ENCODE data around the gene STK39.

DNA sequence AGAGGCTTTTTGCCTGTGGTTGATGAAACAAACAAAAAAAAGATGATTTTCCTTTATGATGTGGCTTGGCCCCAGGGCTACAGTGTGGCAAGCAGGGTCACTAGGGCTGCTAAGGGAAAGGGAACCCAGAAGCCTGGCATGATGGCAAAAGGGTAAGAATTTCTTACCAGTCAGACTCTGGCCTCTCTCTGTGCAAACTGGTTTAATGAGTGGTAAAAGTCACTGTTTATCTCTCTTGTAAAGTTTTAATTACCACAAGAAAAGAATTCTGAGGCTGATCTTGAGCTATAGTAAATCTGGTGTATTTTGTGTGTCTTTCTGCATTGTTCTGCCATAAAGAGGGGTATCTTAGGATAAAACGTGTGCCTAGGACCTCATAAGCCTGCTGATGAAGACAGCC, 275.4 kb downstream of the STK39 start:
- no peak for TF ChIP-seq EZH2 (IDR thresholded peaks at IDR 0.05; ENCODE audit: borderline replicate concordance, insufficient read depth, low read length, poor library complexity, severe bottlenecking)
- TF ChIP-seq, protein P1, sequence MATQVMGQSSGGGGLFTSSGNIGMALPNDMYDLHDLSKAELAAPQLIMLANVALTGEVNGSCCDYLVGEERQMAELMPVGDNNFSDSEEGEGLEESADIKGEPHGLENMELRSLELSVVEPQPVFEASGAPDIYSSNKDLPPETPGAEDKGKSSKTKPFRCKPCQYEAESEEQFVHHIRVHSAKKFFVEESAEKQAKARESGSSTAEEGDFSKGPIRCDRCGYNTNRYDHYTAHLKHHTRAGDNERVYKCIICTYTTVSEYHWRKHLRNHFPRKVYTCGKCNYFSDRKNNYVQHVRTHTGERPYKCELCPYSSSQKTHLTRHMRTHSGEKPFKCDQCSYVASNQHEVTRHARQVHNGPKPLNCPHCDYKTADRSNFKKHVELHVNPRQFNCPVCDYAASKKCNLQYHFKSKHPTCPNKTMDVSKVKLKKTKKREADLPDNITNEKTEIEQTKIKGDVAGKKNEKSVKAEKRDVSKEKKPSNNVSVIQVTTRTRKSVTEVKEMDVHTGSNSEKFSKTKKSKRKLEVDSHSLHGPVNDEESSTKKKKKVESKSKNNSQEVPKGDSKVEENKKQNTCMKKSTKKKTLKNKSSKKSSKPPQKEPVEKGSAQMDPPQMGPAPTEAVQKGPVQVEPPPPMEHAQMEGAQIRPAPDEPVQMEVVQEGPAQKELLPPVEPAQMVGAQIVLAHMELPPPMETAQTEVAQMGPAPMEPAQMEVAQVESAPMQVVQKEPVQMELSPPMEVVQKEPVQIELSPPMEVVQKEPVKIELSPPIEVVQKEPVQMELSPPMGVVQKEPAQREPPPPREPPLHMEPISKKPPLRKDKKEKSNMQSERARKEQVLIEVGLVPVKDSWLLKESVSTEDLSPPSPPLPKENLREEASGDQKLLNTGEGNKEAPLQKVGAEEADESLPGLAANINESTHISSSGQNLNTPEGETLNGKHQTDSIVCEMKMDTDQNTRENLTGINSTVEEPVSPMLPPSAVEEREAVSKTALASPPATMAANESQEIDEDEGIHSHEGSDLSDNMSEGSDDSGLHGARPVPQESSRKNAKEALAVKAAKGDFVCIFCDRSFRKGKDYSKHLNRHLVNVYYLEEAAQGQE (IDR thresholded peaks at IDR 0.05; ENCODE audit: borderline replicate concordance), result no peak
- TF ChIP-seq, protein P2, sequence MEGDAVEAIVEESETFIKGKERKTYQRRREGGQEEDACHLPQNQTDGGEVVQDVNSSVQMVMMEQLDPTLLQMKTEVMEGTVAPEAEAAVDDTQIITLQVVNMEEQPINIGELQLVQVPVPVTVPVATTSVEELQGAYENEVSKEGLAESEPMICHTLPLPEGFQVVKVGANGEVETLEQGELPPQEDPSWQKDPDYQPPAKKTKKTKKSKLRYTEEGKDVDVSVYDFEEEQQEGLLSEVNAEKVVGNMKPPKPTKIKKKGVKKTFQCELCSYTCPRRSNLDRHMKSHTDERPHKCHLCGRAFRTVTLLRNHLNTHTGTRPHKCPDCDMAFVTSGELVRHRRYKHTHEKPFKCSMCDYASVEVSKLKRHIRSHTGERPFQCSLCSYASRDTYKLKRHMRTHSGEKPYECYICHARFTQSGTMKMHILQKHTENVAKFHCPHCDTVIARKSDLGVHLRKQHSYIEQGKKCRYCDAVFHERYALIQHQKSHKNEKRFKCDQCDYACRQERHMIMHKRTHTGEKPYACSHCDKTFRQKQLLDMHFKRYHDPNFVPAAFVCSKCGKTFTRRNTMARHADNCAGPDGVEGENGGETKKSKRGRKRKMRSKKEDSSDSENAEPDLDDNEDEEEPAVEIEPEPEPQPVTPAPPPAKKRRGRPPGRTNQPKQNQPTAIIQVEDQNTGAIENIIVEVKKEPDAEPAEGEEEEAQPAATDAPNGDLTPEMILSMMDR (IDR thresholded peaks at IDR 0.05; ENCODE audit: poor library complexity, severe bottlenecking), result no peak
- no peak for TF ChIP-seq RAD21 (conservative IDR thresholded peaks at IDR 0.05)
- no peak for TF ChIP-seq EP300 (conservative IDR thresholded peaks at IDR 0.05; ENCODE audit: poor library complexity, severe bottlenecking)
- no peak for TF ChIP-seq POLR2AphosphoS5 (IDR thresholded peaks at IDR 0.05)
